Neural progenitor cell (in vitro differentiated cells): Measurements from ENCODE around the gene YPEL2. TPM values are rescaled to one million over a fixed set of nuclear protein-coding genes. Genes with fewer than 3 reads are reported as not detected.

ENCODE experiments used
- DNase-seq: peaks from one replicate; pipeline ENCODE4 v3.0.0-alpha.2; 2016; ENCODE audit warnings: low spot score
- H2AFZ ChIP-seq: fragments of 200-600 bp; sonication (generic); replicated peaks from 2 replicates; pipeline ENCODE4 v1.6.1; 2016; ENCODE audit warnings: antibody characterized with exemption
- H3F3A ChIP-seq: fragments of 200-600 bp; sonication (generic); 2 replicates; pipeline ENCODE4 v1.6.1; 2016; ENCODE audit warnings: antibody characterized with exemption, low read depth
- H3K27ac ChIP-seq: fragments of 200-600 bp; sonication (generic); 2 replicates; pipeline ENCODE4 v1.5.1; 2016; ENCODE audit warnings: mild to moderate bottlenecking
- H3K27me3 ChIP-seq: fragments of 200-600 bp; sonication (generic); 2 replicates; pipeline ENCODE4 v1.6.1; 2016; ENCODE audit warnings: mild to moderate bottlenecking, moderate library complexity
- H3K36me3 ChIP-seq: fragments of 200-600 bp; sonication (generic); 2 replicates; pipeline ENCODE4 v1.5.1; 2016
- H3K4me1 ChIP-seq: fragments of 200-600 bp; sonication (generic); 2 replicates; pipeline ENCODE4 v1.6.1; 2016; ENCODE audit warnings: mixed run types
- H3K4me2 ChIP-seq: fragments of 200-600 bp; sonication (generic); 2 replicates; pipeline ENCODE4 v1.6.1; 2016
- H3K4me3 ChIP-seq: fragments of 200-600 bp; sonication (generic); 2 replicates; pipeline ENCODE4 v1.5.1; 2016
- H3K79me2 ChIP-seq: fragments of 200-600 bp; sonication (generic); 2 replicates; pipeline ENCODE4 v1.6.1; 2016; ENCODE audit warnings: low read depth
- H3K9ac ChIP-seq: fragments of 200-600 bp; sonication (generic); 2 replicates; pipeline ENCODE4 v1.6.1; 2016
- H3K9me3 ChIP-seq: fragments of 200-600 bp; sonication (generic); 2 replicates; pipeline ENCODE4 v1.5.1; 2016; ENCODE audit warnings: low read depth
- H4K20me1 ChIP-seq: fragments of 200-600 bp; sonication (generic); 2 replicates; pipeline ENCODE4 v1.6.1; 2016; ENCODE audit warnings: low read depth
- H3K27ac Mint-ChIP-seq: 3 replicates; pipeline ENCODE4 v1.8.0; 2021; ENCODE audit warnings: mixed read lengths
- H3K27me3 Mint-ChIP-seq: 2 replicates; pipeline ENCODE4 v1.8.0; 2022; ENCODE audit warnings: low read depth, mild to moderate bottlenecking, inconsistent platforms, moderate library complexity, mixed read lengths; ENCODE audit not compliant: insufficient read depth
- H3K36me3 Mint-ChIP-seq: 3 replicates; pipeline ENCODE4 v1.8.0; 2021; ENCODE audit warnings: mixed read lengths
- H3K4me1 Mint-ChIP-seq: 3 replicates; pipeline ENCODE4 v1.8.0; 2021; ENCODE audit warnings: mixed read lengths
- H3K4me3 Mint-ChIP-seq: 3 replicates; pipeline ENCODE4 v1.8.0; 2021; ENCODE audit warnings: mild to moderate bottlenecking, moderate library complexity, mixed read lengths
- H3K9me3 Mint-ChIP-seq: 3 replicates; pipeline ENCODE4 v1.8.0; 2020; ENCODE audit warnings: mixed read lengths
- EZH2 ChIP-seq: fragments of 200-600 bp; sonication (generic); IDR thresholded peaks from 2 replicates; pipeline ENCODE4 v1.6.1; 2017; ENCODE audit warnings: antibody characterized with exemption, mild to moderate bottlenecking, moderate library complexity
- EZH2phosphoT487 ChIP-seq: fragments of 200-600 bp; sonication (generic); IDR thresholded peaks from 2 replicates; pipeline ENCODE4 v1.6.1; 2017; ENCODE audit warnings: antibody characterized with exemption
- total RNA-seq: library from RNA; depleted of rRNA; stranded (reverse); fragments of >200 nt; gene quantifications from 2 replicates; pipeline ENCODE4 v1.2.3, GENCODE V29; 2015; ENCODE audit warnings: low replicate concordance
- TF ChIP-seq, protein P1 (sequence below): fragments of 200-600 bp; sonication (generic); IDR thresholded peaks from 2 replicates; pipeline ENCODE4 v1.5.1; 2017; ENCODE audit warnings: antibody characterized with exemption, mild to moderate bottlenecking

The YPEL2 gene
- total RNA-seq, 1 donor from 2014 or later = 38.0 TPM

DNA sequence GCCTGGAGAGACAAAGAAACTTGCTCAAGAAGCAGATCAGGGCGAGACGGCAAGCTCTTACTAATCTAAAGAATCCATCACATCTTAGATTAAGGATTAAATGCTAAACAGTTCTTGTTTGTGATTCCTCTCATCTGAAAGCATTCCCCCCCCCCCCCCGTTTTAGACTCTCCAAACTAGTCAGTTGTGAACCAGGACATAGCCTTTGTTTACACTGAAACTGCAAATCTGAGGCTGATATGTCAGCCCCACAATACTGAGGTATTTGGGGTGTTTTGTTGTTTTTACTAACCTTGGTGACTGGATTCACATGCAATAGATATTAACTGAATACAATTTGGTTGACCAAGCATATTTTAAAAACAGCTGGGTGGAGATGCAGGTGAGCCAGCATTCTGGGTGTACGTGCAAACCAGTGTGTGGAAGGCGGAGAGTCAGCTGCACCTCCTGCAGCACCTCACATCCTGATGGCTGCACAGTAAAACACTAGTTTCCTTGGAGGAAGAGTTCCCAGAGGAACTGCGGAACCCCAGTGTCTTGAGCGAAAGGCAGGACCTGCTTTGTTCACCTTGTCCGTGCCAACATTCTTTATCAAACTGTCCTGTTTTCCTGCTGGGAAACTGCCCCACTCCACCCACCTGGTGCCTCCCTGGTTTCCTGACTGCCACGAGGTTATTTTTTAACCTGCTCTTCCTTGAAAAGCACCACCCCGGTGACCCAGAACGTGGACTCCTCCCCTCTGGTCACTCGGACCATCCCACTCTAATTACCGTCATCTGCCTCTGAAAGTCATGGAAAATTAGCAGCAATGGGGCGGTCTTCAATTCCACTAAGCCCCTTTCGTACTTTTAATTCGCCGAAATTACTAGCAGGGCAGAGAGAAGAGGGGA is 1.2 kb upstream of the YPEL2 start:
- H2AFZ ChIP-seq = no peak overlapping the region
- no peak for TF ChIP-seq EZH2
- TF ChIP-seq, protein P1, sequence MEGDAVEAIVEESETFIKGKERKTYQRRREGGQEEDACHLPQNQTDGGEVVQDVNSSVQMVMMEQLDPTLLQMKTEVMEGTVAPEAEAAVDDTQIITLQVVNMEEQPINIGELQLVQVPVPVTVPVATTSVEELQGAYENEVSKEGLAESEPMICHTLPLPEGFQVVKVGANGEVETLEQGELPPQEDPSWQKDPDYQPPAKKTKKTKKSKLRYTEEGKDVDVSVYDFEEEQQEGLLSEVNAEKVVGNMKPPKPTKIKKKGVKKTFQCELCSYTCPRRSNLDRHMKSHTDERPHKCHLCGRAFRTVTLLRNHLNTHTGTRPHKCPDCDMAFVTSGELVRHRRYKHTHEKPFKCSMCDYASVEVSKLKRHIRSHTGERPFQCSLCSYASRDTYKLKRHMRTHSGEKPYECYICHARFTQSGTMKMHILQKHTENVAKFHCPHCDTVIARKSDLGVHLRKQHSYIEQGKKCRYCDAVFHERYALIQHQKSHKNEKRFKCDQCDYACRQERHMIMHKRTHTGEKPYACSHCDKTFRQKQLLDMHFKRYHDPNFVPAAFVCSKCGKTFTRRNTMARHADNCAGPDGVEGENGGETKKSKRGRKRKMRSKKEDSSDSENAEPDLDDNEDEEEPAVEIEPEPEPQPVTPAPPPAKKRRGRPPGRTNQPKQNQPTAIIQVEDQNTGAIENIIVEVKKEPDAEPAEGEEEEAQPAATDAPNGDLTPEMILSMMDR = no peak
- no peak for TF ChIP-seq EZH2phosphoT487
- no peaks in the 10 kb centered on the region for H3K36me3 Mint-ChIP-seq
- DNase-seq = peak; percentile 49
- peak overlapping the region; percentile 79 for H3K27ac ChIP-seq
- peak overlapping the region; percentile 76 for H3K4me3 Mint-ChIP-seq
- peaks cover 42% of the 10 kb centered on the region for H3F3A ChIP-seq
- peaks cover 19% of the 10 kb centered on the region for H3K27me3 ChIP-seq
- no peak overlapping the region for H3K9ac ChIP-seq
- peaks cover 34% of the 10 kb centered on the region for H3K79me2 ChIP-seq
- peaks cover 6% of the 10 kb centered on the region for H3K27me3 Mint-ChIP-seq
- H3K36me3 ChIP-seq = no peaks in the 10 kb centered on the region
- no peaks in the 10 kb centered on the region for H3K9me3 Mint-ChIP-seq
- H4K20me1 ChIP-seq = peaks cover 35% of the 10 kb centered on the region
- H3K4me3 ChIP-seq = peak overlapping the region; percentile 79
- H3K4me2 ChIP-seq = peak overlapping the region; percentile 74
- H3K4me1 ChIP-seq = peaks cover 48% of the 10 kb centered on the region
- H3K9me3 ChIP-seq = no peaks in the 10 kb centered on the region
- H3K4me1 Mint-ChIP-seq = peaks cover 44% of the 10 kb centered on the region
- H3K27ac Mint-ChIP-seq = peak overlapping the region; percentile 75

DNA sequence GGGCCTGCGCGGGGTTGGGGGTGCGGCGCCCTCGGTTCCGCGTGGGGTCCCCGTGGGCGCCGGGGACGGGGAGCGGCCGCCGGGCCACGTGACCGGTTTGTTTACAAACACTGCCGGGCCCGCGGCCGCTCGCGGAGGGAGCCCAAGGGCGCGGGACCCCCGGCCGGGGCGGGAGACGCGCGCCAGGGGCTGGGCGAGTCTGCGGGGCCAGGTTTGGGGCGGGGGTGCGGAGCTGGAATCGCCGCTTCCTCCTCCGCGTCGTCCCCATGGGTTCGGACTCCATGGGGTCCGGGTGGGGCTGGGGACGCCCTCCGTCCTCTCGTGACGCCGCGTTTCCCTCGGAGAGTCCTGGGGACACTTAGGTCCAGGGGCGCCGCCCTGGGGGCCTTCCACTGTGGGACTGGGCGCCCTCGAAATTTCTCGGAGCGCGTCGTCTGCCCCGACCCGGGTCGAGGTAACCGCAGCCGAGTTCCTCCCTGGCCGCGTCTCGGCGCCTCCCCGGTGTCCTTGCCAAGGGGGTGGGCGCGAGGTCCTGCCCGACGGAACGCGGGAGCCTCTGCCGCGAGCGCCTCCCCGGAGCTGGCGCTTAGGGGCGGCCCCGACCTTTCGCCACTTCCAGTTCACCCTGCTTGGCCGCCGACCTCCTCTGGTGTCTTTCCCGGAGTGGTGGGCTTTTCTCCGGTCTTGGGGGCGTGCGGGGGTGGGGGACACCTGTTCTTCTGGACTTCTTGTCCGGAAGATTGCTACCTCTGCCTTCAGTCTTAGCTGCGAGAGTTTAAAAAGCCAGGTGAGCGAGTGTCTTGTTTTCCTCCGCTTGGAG is 684 bp downstream of the YPEL2 start:
- Histone ChIP-seq H3K4me3 (peak overlapping the region; percentile 79), H4K20me1 (peaks cover 52% of the 10 kb centered on the region), H3K4me2 (peak overlapping the region; percentile 84), H3K79me2 (peaks cover 51% of the 10 kb centered on the region), H3K9me3 (no peaks in the 10 kb centered on the region), H3K36me3 (no peaks in the 10 kb centered on the region), H2AFZ (peak overlapping the region; percentile 21), H3K4me1 (peaks cover 48% of the 10 kb centered on the region), H3K27me3 (peaks cover 19% of the 10 kb centered on the region), H3F3A (peaks cover 42% of the 10 kb centered on the region), H3K9ac (peak overlapping the region; percentile 42), H3K27ac (no peak overlapping the region)
- Mint-ChIP-seq H3K36me3 (no peaks in the 10 kb centered on the region), H3K9me3 (no peaks in the 10 kb centered on the region), H3K27ac (no peak overlapping the region), H3K4me1 (peaks cover 49% of the 10 kb centered on the region), H3K4me3 (peak overlapping the region; percentile 95), H3K27me3 (peaks cover 7% of the 10 kb centered on the region)
- TF ChIP-seq, protein P1 = no peak
- TF ChIP-seq EZH2phosphoT487 (no peak), EZH2 (no peak)
- peak; percentile 58 for DNase-seq

DNA sequence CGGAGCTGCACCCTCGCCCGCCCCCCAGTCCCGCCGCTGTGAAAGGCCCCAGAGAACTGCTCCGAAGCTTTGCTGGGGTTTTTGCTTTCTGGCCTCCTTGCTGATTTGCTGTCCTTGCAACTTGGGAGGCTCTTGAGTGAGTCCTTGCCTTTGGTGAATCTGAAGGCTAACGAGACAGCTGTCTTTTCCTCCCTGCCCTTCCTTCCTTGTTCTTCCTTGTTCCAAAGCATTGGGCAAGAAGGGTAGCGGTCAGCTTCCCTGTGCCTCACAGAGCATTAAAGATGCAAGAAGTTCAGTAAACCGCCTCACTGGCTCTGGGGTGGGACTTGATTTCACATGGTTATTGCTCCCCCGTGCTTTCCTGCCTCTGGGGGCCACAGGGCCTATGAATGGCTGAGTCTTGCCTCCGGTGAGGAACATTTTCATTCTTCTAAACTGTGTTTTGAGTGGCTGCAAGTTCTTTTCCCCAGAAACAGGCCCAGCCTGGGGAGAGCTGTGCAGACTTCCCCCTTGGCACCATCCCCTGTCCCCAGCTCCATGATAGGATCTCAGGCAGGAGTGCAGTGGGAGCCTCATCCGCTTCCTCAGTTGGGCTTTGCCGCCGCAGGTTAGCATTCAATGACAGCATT is 1.4 kb downstream of the YPEL2 start:
- peaks cover 45% of the 10 kb centered on the region for H3K4me1 Mint-ChIP-seq
- Histone ChIP-seq H3K9ac (no peak overlapping the region), H3K27me3 (peaks cover 19% of the 10 kb centered on the region)

More for the DNA sequence above, 1.4 kb downstream of the YPEL2 start:
- peak; percentile 28 for DNase-seq
- no peak overlapping the region for H3K27ac ChIP-seq
- H3K27me3 Mint-ChIP-seq = peaks cover 7% of the 10 kb centered on the region
- peak overlapping the region; percentile 95 for H3K4me3 Mint-ChIP-seq
- no peaks in the 10 kb centered on the region for H3K36me3 Mint-ChIP-seq
- H3K4me3 ChIP-seq = peak overlapping the region; percentile 79
- H3K9me3 Mint-ChIP-seq = no peaks in the 10 kb centered on the region
- H3K36me3 ChIP-seq = no peaks in the 10 kb centered on the region
- H3K79me2 ChIP-seq = peaks cover 57% of the 10 kb centered on the region
- H3K9me3 ChIP-seq = no peaks in the 10 kb centered on the region
- peak overlapping the region; percentile 84 for H3K4me2 ChIP-seq
- peaks cover 58% of the 10 kb centered on the region for H4K20me1 ChIP-seq
- peak overlapping the region; percentile 76 for H3K27ac Mint-ChIP-seq
- peaks cover 48% of the 10 kb centered on the region for H3K4me1 ChIP-seq
- H3F3A ChIP-seq = peaks cover 41% of the 10 kb centered on the region
- no peak overlapping the region for H2AFZ ChIP-seq
- no peak for TF ChIP-seq EZH2
- no peak for TF ChIP-seq EZH2phosphoT487
- TF ChIP-seq, protein P1 = no peak
